Activated naive CD4-positive, alpha-beta T cell (primary cell): ENCODE measurements around the gene EIF3D.

ENCODE experiments used
- DNase-seq, 4 experiments: peaks; one replicate each; lab custom pipeline; 2025; lab: John Stamatoyannopoulos, UW

Gene EIF3D

GRCh38 chr22:36507518-36508010 lies 21.4 kb downstream of the EIF3D start:
- no peak for DNase-seq

DNA sequence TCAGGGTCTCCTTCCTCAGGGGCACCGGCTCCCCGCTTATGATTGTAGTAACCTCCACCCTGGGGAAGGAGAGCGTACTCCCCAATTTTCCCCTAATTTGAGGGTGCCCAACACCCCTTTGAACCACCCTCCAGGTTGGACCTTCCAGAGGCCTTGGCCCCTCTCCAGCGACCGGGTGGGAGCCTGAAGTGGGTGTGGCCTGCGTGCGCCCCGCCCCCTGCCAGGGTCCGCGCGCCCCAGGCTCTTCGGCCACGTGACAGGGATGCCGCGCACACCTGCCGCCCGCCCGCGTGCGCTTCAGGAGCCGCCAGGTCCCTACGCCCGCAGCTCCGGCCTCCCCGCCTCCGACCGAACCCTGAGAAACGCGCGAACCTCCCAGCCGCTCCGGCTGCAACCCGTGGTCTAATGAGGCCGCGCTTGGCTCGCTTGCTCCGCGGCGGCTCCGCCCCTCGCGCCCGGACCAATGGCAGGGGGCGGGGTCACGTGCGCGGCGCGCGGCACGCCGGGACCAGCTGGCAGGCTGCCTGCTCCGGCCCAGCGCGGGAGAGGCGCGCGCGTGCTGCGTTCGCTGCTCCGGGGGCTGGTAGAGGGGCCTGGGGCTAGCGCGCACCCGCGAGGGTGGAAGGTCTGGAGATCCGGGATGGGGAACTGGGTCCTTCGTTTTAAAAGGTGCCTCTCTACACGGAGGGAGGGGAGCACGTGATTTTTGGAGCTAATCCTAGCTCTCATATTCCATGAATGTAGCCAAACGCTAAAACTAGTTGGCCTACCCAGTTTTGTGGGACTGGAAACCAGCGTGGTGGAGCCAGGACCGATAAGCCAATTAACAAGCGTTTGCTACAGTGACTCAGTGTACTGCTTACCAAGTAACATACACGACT lies 22.1 kb downstream of the EIF3D start, which contains the start of gene FOXRED2:
FOXRED2 (minus strand) TSS at position 404 of the 881 bp plus-strand sequence. CDS start 618 bp downstream, outside the sequence.
- peak; percentile 63 to 87 (median 75) for DNase-seq

DNA sequence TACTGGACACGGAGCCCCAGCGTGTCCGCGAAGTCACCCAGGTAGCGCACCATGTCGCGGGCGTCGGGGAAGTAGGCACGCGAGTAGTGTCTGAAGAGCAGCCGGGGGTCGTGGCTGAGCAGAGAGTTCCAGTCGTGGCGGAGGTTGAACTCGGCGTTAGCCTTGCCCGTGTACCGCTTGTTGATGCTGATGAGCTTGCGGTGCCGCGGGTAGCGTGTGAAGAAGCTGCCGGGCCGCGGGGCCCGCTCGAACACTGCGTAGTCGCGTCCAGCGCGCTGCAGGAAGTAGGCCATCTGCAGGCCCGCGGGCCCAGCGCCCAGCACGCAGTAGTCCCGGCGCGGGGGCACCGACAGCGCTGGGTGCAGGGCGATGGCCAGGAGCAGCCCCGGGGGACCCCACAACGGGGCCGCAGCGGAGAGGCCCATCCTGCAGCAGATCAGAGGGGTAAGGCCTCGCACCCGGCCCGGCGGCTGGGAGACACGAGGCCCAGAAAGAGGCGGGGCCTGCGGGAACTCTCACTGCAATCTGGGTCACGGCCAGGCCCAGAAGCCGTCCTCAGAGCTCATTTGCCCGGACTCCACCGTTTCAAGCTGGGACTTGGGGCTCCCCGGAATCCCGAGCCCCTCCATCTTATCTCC lies 22.8 kb downstream of the EIF3D start:
- DNase-seq: no peak

- no peak for DNase-seq
Measured at GRCh38 chr22:36497910-36498665, 30.9 kb downstream of the EIF3D start.

DNA sequence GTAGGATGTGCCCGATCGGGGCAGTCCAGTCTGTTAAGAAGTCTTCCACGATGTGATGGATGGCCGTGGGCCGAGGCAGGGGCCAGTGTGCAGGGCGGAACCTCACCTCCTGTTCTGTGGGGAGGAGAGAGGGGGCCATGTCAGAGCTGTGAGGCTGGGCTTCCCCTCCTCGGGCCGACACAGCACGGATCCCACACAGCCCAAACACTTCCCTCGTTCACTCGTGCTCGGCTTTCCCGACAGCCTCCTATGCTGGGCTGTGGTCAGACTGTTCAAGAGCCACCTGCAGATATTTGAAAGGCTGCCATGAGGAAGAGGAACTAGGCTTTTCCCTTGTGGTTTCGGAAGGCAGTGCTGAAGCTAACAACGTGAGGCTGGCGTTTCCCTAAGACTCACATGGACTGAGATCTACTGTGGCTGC lies 35.3 kb downstream of the EIF3D start:
- no peak for DNase-seq

GRCh38 chr22:36492109-36492508 lies 36.9 kb downstream of the EIF3D start:
- DNase-seq: no peak

DNA sequence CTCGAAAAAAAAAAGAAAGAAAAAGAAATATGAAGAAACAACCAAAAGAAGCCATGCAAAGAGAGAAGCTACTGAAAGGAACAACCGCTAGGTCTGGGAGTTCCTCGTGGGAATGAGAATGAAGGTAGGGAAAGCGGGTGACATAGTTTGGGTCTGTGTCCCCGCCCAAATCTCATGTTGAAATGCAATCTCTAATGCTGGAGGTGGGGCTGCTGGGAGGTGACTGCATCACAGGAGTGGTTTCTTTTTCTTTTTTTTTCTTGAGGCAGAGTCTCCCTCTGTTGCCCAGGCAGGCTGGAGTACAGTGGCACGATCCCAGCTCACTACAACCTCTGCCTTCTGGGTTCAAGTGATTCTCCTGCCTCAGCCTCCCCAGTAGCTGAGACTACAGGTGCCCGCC lies 37.8 kb downstream of the EIF3D start:
- DNase-seq: no peak

DNA sequence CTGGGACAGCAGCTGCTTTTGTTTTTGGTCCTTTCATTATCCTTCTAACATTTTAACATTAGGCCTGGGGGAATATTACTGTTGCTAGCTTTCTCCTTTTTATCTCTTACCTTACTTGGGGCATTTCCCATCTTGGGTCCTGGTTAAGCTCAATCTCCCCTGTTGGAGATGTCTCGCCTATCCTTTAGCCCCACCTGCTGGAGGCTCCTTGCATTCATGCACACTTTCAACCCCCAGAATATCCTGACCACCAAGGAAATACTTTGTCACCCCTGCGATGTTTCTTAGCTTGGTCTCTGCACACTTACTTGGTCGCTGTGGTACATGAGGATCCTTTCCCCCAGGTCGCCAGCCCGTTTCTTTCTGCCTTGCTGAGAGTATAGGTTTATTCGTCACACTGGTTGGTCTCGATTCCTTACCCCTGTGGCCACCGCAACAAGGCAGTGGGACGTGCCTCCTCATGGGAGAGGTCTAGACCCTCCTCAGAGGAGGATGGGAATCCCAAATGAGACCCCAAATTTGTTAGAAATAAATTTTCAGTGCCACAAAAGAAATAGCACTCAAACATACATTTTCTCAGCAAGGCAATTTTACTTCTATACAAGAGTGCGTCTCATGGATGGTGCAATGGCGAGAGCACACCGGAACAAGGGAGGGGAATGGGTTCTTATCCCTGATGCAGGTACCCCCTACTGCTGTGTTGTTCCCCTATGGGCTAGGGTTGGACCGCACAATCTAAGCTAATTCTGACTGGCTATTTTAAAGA lies 42.2 kb downstream of the EIF3D start:
- DNase-seq: peak in 2 of 4 experiments; percentile 23 to 43

DNA sequence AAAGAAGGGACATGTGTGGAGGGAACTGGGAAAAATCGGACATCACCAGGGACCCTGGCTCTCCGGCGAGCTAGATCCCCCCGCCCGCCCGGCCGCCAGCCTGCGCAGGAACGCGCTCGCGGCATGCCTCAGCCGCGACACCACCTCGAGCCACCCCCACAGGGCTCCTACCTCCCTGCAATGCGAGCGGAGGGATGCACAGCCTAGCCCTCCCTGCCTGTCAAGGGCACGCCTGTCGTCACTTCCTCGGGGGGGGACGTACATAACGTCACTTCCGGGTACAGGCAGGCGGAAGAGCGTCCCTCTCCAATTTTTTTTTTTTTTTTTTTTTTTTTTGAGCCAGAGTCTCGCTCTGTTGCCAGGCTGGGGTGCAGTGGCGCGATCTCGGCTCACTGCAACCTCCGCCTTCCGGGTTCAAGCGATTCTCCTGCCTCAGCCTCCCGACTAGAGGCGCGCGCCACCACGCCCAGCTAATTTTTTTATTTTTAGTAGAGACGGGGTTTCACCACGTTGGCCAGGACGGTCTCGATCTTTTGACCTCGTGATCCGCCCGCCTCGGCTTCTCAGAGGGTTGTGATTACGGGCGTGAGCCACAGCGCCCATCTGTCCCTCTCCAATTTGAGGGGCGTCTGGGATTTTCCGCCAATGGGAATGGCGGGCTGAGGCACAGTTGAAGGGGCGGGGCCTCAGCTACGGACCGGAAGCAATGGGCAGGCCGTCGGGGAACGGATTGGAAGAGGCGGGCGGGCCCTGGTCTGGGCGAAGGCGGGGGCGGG lies 47.4 kb downstream of the EIF3D start, which contains the start of gene TXN2:
TXN2 (minus strand) TSS at position 248 of the 776 bp plus-strand sequence. CDS start 803 bp downstream, outside the sequence.
- peak; percentile 81 to 93 (median 87) for DNase-seq

- DNase-seq: no peak
Measured at GRCh38 chr22:36480941-36481392, 48.0 kb downstream of the EIF3D start.

DNA sequence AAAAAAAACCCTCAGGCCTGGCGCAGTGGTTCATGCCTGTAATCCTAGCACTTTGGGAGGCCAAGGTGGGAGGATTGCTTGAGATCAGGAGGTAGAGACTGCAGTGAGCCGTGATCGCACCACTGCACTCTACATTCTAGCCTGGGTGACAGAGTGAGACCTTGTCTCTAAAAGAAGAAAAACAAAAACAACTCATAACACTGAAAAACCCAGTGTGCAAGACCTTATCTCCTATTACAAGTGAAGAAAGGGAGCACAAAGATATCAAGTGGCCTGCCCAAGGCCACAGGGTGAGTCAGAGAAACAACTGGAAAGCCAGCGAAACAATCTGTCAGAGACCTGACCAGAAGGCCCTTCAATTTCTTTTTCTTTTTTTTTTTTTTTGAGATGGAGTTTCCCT lies 50.0 kb downstream of the EIF3D start:
- DNase-seq: no peak

DNA sequence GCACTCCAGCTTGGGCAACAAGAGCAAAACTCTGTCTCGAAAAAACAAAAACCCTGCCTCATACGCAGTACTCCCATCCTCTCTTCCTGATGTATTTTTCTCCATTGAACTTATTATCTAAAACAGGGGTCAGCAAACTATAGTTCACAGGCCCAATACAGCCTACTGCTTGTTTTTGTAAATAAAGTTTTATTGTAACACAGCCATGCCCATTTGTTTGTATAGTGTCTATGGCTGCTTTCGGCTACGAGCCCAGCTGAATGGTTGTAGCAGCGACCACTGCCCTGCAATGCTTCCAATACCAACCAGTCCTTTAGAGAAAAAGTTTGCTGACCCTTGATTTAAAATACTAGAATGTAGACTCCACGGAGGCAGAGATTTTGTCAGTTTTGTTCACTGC lies 53.6 kb downstream of the EIF3D start:
- no peak for DNase-seq

GRCh38 chr22:36472689-36473088 lies 56.3 kb downstream of the EIF3D start:
- DNase-seq: no peak

GRCh38 chr22:36471341-36471821 lies 57.6 kb downstream of the EIF3D start:
- DNase-seq: no peak

- no peak for DNase-seq
Measured at GRCh38 chr22:36470994-36471331, 58.0 kb downstream of the EIF3D start.

DNA sequence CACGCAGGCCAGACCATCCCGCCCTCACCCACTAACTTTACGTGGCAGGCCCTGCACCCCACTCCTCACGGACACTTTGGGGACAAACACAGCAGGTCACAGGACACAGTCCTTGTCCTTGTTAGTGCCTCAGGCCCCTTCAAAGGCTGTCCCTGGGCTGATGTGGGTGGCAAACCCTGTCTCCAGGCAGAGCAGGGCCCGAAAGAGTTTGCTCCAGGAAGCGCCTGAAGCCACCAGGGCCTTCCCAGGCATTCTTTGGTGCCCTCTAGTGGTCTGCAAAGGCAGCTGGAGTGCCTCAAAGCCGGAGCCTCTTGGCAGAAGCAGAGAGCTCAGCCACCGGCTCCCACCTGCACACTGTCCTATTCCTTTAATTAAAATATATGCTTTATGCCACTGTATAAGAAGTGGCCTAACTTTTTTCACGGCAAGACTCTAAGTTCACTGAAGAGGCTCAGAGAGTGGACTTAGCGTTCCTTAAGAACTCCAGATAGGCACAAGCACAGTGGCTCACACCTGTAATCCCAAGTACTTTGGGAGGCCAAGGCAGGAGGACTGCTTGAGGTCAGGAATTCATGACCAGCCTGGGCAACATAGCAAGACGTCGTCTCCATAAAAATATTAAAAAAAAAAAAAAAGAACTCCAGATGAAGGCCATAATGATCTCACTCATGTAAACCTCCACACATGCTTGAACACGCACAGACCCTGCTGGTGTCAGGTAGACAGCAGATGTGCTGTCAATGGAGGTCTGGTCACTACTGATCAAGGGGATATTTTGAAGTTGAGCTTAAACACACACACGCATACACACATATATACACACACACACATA lies 58.6 kb downstream of the EIF3D start:
- DNase-seq: peak; percentile 37 to 70 (median 54)

DNA sequence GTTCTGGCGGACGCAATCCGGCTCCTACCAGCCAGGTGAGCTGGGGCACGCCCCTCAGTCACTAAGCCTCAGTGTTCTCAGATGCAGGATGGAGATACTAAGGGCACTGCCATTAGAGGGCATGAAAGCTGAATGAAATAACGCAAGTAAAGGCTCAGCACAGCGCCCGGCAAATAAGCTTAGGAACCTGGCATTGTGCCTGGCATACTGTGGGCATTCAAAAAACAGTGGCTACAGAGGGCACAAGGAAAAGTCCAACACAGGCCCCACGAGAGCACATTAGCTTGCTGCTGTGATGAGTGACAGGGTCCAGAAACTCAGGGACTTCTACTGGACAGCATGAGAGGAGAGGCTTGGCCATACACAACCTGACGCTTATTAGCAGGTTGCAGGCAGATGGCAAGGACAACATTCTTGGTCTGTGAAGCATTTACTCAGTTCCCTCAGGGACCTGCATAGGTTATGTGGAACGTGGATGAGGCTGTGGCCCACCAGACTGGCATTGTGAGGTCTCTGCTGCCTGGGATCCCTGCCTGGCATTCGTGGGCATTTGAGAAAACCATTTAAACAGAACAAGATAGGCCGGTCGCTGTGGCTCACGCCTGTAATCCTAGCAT lies 59.8 kb downstream of the EIF3D start:
- no peak for DNase-seq

- DNase-seq: no peak
Measured at GRCh38 chr22:36467946-36468345, 61.0 kb downstream of the EIF3D start.
